Measurements from ENCODE around the gene DLG2. TPM values are rescaled to one million over a fixed set of nuclear protein-coding genes. Genes with fewer than 3 reads are reported as not detected.

DLG2 gene
- polyA plus RNA-seq, 3 donors, result 0.24 to 0.39 TPM; not detected in 1

- Histone ChIP-seq H3K27ac (ENCODE audit: low read depth in 1 of 2, low read length in 2 of 2) (no peak overlapping the region), H3K9ac (ENCODE audit: insufficient read depth, low read length, poor library complexity, severe bottlenecking) (no peak overlapping the region), H3K79me2 (ENCODE audit: insufficient read depth, low read length) (no peaks in the 10 kb centered on the region), H3K4me1 (ENCODE audit: control insufficient read depth in 1 of 2, insufficient read depth in 2 of 2, low read length in 2 of 2) (no peaks in the 10 kb centered on the region), H2AFZ (ENCODE audit: insufficient read depth, low read depth, low read length, poor library complexity, severe bottlenecking) (no peak overlapping the region), H3K27me3 (ENCODE audit: control insufficient read depth in 2 of 2, insufficient read depth in 2 of 2, low read length in 2 of 2) (no peaks in the 10 kb centered on the region), H3K36me3 (replicated peaks in 1 of 2; ENCODE audit: control insufficient read depth in 1 of 2, insufficient read depth in 2 of 2, low read length in 2 of 2) (no peaks in the 10 kb centered on the region), H3K9me3 (replicated peaks in 1 of 2; ENCODE audit: control insufficient read depth in 1 of 2, insufficient read depth in 1 of 2, low read length in 2 of 2) (no peaks in the 10 kb centered on the region), H3K4me2 (replicated peaks; ENCODE audit: extremely low read depth, low read length, poor library complexity, severe bottlenecking) (no peak overlapping the region), H3K4me3 (replicated peaks in 1 of 3; ENCODE audit: low read depth in 2 of 3, low read length in 3 of 3) (no peak overlapping the region), H4K20me1 (ENCODE audit: insufficient read depth, low read length) (no peaks in the 10 kb centered on the region)
- DNase-seq, result no peak
- intact Hi-C loops (cut with micrococcal nuclease), result no loop called here
- no peaks in the 10 kb centered on the region for H3K9me3 Mint-ChIP-seq
- no peaks in the 10 kb centered on the region for H3K36me3 Mint-ChIP-seq
- peaks cover 0 to 2% (median 0%) of the 10 kb centered on the region in 3 donors for H3K27me3 Mint-ChIP-seq (ENCODE audit: low read depth in 3 of 3)
- WGBS (ENCODE audit: insufficient coverage), result no CpG with 5 or more reads among the region's 1 CpG
- H3K4me3 Mint-ChIP-seq, result no peak overlapping the region
- no peaks in the 10 kb centered on the region for H3K4me1 Mint-ChIP-seq
- no peak for TF ChIP-seq CTCF (IDR thresholded peaks at IDR 0.05)
- H3K27ac Mint-ChIP-seq, result no peak overlapping the region
Measured at GRCh38 chr11:83784419-83784818, 1842.7 kb downstream of the DLG2 start.

- Histone ChIP-seq H4K20me1 (ENCODE audit: insufficient read depth, low read length) (no peaks in the 10 kb centered on the region), H3K4me2 (replicated peaks; ENCODE audit: extremely low read depth, low read length, poor library complexity, severe bottlenecking) (no peak overlapping the region), H3K4me3 (replicated peaks in 1 of 3; ENCODE audit: low read depth in 2 of 3, low read length in 3 of 3) (no peak overlapping the region), H2AFZ (ENCODE audit: insufficient read depth, low read depth, low read length, poor library complexity, severe bottlenecking) (no peak overlapping the region), H3K9ac (ENCODE audit: insufficient read depth, low read length, poor library complexity, severe bottlenecking) (no peak overlapping the region), H3K27me3 (ENCODE audit: control insufficient read depth in 2 of 2, insufficient read depth in 2 of 2, low read length in 2 of 2) (no peaks in the 10 kb centered on the region), H3K27ac (ENCODE audit: low read depth in 1 of 2, low read length in 2 of 2) (no peak overlapping the region), H3K36me3 (replicated peaks in 1 of 2; ENCODE audit: control insufficient read depth in 1 of 2, insufficient read depth in 2 of 2, low read length in 2 of 2) (no peaks in the 10 kb centered on the region), H3K4me1 (ENCODE audit: control insufficient read depth in 1 of 2, insufficient read depth in 2 of 2, low read length in 2 of 2) (no peaks in the 10 kb centered on the region), H3K9me3 (replicated peaks in 1 of 2; ENCODE audit: control insufficient read depth in 1 of 2, insufficient read depth in 1 of 2, low read length in 2 of 2) (no peaks in the 10 kb centered on the region), H3K79me2 (ENCODE audit: insufficient read depth, low read length) (no peaks in the 10 kb centered on the region)
- no peak overlapping the region for H3K4me3 Mint-ChIP-seq
- WGBS (ENCODE audit: insufficient coverage), result 86% methylated on average over 1 of the region's 1 CpG
- no peak for TF ChIP-seq CTCF (IDR thresholded peaks at IDR 0.05)
- H3K4me1 Mint-ChIP-seq, result no peaks in the 10 kb centered on the region
- H3K27me3 Mint-ChIP-seq (ENCODE audit: low read depth in 3 of 3), result no peaks in the 10 kb centered on the region
- no peak for DNase-seq
- H3K9me3 Mint-ChIP-seq, result no peaks in the 10 kb centered on the region
- H3K27ac Mint-ChIP-seq, result peak overlapping the region in 1 of 7 donors; percentile 0
- intact Hi-C loops (cut with micrococcal nuclease), result no loop called here
- no peaks in the 10 kb centered on the region for H3K36me3 Mint-ChIP-seq
Measured at GRCh38 chr11:83782329-83782728, 1844.8 kb downstream of the DLG2 start.

Measured in CD14-positive monocyte (primary cell).